ENCODE results near the gene STAT3.
A peak's percentile ranks its signal among the peaks of the same experiment; 100 is the strongest.
"Not testable (repeated sequence)": the region's sequence is repeated elsewhere in the genome, so short reads cannot be mapped to it uniquely, and the experiment has no call there.

STAT3 gene

DNA sequence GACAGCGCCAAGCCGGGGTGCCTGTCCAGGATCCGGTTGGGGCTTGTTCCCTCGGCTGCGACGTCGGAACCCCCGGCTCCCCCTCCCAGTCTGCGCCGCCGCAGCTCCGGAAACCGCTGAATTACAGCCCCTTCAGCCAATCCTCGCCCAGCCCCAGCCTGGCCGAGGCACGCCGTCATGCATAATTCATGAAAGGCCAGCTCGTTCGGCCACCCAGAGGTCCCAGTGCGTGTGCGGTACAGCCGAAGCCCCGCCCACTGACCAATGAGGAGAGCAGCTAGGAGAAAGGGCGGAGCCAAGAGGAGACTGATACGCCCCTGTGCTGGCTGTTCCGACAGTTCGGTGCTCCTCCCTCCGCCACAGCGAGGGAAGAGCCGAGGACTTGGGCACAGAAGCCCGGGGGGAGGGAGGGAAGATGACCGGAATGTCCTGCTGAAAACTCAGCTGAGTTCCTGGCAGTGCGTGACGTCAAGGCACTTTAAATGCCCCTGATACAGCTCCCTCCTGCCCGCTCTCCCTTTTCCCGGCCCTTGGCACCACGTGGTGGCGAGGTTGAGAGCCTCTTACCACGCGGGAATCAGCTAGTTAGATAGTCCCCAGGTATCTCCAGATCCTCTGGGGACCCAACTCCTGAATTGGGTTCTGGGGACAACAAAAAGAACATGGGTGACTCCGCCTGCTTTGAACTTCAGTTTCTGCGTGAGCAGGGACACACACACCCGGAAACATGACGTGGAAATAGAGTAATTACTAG, at the start of gene STAT3:
STAT3 (minus strand) TSS at position 62 of the 754 bp plus-strand sequence. CDS start 39,926 bp downstream, outside the sequence.
- DNase-seq (ENCODE audit: low read depth), result peak; percentile 99

DNA sequence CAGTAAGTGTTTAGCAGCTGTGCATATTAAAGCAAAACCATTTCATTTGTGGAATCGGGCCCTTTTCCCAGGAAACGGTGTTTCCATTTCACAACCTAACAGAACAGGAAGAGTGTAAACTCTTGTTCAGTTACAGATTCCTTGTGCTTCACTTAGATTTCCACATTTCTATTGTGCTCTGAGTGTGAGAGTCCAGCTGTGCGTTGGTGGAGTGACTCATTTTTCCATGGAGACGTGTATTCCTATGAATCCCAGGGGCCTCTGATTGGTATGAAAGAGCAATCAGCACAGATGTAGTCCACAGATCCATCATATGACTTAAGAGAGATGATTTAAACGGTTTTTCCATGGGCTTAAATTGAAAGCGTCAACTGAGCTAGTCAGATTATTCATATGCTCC, 48.1 kb upstream of the STAT3 start:
- DNase-seq (ENCODE audit: low read depth), result peak; percentile 97

DNA sequence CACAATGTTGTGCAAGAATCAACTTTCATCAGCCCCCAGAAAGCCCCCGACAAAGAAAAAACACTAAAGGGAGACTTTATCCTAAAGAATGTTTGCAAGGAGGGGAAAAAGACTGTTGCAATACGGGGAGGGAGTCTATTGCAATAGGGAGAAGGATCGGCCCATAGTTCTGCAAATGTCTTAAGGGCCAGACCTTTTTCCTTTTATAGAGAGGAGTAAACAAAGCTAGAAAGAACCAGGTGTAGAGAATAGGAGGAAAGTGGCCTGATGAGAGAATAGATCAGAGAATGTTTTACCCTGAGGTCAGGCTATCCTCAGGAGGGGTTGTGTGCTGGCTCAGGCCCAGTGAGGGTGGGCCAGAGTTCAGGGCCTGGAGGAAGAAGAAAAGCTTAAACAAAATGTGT, 43.5 kb upstream of the STAT3 start:
- DNase-seq (ENCODE audit: low read depth), result no peak

DNA sequence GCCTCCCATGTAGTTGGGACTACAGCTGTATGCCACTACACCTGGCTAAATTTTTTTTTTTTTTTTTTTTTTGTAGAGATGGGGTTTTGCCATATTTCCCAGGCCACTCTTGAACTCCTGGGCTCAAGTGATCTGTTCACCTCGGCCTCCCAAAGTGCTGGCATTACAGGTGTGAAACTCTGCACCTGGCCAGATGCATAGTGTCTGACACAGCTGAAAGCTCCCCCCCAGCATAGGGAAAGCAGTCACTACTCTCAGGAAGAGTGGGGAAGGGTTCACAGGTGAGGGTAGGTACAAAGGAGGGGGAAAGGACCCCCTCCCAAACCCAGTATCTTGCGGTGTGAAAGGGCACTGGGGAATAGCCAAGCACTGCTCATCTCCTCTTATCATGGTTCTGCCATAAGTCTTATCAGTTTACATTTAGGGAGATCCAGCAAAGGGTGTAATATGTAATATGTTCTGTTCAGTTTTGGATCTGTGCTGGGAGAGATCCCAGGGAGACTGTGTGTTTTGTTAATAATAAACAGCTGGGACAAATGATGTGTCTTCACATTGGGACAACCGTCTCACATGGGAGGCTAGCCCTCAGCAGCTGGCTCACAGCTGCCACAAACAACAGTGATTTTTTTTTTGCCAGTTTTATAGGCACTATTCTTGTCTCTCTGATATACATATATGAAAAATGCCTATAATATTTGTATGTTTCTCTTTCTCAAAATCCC, 41.6 kb upstream of the STAT3 start:
- DNase-seq (ENCODE audit: low read depth), result no peak

DNA sequence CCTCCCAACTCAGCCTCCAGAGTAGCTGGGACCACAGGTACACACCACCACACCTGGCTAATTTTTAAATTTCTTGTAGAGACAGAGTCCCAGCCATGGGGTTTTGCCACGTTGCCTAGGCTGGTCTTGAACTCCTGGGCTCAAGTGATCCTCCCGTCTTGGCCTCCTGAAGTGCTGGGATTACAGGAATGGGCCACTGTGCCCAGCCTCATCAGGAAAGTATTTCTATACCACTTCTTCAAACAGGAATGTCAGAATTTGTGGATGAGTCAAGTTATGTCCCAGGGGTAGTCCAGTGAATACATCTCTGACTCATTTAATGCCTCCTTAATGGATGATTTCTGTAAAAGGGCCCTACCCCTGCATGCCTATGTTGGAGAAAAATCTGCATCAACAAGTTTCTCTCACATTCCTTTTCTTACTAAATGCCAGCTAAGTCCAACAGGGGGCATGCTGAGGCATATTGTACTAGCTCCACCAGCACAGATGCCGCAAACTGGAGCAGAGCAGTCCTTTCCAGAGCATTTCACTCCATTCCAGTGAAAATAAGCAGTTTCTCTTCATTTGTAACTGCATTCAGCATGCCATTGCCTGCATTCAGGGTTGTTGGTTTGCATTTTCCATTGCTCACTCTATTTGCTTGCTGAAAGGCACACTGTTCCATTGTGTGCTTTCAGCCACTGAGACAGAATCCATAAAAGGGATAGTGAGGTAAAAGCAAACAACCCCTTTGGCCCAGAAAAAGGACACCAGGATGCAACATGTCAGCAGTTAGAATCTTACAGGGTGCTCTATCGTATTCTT, 40.1 kb upstream of the STAT3 start:
- peak; percentile 99 for DNase-seq (ENCODE audit: low read depth)

DNA sequence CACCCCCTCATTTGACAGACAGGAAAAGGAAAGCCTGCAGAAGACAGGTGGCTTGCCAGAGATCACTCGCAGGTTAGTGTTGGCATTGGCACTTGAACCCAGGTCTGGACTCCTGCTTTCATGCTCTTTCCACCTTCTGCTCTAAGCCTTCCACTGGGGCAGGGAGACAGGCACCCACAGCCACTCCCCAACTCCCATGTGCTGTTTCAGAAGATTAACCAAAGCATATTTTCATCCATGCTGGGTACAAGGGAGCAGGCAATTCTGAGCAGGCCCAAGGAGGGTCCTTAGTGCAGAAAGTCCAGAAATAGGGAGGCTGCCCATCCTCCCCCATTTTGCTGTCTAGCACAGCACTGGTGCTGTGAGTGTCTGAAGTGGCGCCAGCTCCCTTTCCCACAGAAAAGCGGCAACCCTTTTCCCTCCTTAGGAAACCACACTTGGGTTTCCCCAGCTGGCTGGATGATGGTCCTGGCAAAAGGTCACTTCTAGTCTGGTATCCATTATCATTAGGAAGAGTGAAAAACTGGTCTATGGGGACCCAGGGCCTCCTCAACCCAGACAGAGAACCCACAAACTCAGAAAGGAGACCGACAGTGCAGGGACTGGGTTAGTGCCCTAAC, 36.9 kb upstream of the STAT3 start:
- DNase-seq (ENCODE audit: low read depth), result no peak

DNA sequence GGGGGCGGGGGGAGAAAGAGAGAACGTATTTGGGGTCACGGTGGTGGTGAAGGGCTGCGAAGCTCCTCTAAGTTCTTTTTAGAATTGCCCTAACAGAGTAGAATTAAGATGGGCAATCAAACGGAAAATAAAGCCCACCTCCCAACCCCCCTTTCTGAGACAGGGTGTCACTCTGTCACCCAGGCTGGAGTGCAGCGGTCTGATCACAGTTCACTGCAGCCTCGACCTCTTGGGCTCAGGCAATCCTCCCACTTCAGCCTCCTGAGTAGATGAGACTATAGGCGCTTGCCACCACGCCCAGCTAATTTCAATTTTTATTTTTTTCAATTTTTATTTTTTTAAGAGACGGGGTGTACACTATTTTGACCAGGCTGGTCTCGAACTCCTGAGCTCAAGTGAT, 35.5 kb upstream of the STAT3 start:
- no peak for DNase-seq (ENCODE audit: low read depth)

DNA sequence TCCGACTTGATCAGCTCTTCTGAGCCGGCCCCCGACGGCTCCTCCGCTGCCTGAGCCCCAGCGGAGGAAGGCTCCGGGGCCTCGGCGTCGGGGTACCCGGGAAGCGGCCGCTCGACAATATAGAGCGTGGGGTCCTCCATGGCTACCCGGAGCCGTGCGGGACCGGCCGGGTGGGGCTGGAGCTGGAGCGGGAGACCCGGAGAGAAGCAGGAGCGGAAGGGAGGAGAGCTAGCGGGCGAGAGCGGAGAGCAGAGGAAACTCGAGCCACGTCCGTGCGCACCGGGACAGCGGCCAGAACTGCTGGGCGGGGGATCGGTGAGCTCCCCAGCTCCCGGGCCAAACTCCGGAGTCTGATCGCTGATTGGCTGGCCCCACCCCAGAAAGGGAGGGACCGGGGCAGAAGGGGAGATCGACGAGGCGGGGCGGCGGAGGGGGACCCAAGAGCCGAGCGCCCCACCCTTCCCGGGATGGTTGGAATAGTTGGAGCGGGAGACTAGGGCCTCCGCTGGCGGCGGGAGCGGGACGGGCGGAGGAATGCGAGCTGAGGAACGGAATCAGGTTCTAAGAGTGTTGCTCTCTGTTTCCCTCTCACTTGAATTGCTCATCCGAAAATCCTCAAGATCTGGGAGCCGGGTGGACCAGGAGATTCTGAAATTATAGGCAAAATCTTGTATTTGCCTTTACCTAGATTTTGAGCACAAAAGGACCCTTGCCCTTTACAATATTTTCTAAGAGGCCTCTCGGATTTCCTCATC, 34.9 kb upstream of the STAT3 start, which contains the start of gene CAVIN1:
CAVIN1 (minus strand) TSS at position 299 of the 755 bp plus-strand sequence; CDS start at position 140, 159 bp downstream.
- DNase-seq (ENCODE audit: low read depth), result peak; percentile 94

DNA sequence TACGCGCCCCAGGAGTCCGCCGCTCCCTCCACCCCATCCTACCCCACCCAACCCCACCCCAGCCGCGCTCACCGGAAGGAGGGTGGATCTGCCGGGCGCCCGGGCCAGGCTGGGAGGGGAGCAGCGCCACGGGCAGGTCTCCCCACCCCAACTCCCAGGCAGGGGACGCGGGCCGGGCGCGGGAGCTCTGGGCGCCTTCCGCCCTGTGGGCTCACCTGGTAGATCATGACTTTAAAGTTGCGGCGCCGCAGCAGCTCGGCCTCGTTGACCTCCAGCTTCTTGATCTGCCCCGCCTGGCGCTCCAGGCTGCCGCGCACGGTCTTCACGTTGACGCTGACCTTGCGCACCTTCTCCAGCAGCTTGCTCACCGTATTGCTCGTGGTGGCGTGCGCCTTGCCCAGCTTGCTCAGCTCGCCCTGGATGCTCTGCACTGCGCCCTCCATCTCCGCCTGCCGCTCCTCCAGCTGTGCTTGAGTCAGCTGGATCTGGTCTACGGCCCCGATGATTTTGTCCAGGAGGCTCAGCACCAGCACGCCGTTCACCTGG, 34.2 kb upstream of the STAT3 start:
- DNase-seq (ENCODE audit: low read depth), result no peak

DNA sequence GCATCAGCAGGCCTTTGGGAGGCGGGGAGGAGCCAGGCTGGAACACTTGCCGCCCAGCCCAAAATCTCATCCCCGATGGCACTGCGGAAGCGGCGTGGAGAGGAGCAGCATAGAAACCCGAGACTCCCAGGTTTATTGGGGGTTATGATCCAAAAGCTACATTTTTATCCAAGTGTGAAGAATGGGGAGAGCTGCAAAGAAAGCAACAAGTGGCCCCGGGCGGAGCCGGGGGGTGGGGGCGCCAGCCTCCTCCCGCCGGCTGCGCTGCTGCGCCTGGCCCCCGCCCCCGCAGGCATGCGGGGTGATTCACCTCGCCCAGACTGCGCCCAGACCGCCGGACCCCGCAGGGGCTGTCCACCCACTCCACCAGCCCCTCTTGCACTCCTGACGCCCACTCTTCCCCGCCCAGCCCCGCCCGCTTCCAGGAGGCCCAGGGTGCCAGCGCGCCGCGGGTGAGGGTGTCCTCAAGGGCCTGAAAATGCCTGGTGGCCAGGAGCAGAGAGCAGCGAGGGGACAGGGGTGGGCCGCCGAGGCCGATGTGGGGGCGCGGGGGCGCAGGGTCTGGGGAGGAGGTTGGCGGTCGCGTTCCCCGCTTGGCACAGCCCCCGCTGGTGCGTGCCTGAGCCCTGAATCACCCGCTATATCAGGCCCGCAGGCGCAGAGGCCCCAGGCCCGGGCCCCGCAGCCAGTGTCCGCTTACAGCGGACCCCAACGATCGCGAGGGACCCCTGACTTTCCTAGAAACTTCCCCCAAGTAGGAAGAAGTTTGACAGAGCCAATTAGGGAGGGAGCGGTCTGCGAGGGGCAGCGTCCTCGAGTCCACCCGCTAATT, 33.5 kb upstream of the STAT3 start:
- DNase-seq (ENCODE audit: low read depth), result no peak

DNA sequence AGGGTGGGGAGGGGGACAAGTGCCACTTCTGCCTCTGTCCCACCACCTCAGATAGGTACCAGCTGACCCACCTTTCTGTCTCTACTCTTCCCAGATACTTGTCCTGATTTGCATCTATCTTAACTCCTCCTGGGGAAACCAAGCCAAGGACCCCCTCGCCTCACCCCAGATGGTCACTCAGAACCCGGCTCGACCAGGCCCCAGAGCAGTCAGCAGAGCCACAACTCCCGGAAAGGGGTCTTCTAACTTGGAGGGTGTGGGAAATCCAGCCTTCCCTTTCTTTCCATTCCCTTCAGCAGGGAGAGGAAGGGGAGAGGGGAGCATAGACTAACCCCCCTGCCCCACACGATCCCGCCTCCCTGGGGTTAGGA, 32.9 kb upstream of the STAT3 start:
- DNase-seq (ENCODE audit: low read depth), result no peak

DNA sequence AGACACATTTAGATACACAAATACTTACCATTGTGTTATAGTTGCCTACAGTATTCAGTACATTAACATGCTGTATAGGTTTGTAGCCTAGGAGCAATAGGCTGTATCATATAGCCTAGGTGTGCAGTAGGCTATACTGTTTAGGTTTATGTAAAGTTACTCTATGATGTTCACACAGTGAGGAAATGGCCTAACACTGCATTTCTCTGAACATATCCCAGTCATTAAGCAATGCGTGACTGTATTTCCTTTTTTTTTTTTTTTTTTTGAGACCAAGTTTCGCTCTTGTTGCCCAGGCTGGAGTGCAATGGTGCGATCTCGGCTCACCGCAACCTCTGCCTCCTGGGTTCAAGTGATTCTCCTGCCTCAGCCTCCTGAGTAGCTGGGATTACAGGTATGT, 29.7 kb upstream of the STAT3 start:
- not testable (repeated sequence) for DNase-seq (ENCODE audit: low read depth)

DNA sequence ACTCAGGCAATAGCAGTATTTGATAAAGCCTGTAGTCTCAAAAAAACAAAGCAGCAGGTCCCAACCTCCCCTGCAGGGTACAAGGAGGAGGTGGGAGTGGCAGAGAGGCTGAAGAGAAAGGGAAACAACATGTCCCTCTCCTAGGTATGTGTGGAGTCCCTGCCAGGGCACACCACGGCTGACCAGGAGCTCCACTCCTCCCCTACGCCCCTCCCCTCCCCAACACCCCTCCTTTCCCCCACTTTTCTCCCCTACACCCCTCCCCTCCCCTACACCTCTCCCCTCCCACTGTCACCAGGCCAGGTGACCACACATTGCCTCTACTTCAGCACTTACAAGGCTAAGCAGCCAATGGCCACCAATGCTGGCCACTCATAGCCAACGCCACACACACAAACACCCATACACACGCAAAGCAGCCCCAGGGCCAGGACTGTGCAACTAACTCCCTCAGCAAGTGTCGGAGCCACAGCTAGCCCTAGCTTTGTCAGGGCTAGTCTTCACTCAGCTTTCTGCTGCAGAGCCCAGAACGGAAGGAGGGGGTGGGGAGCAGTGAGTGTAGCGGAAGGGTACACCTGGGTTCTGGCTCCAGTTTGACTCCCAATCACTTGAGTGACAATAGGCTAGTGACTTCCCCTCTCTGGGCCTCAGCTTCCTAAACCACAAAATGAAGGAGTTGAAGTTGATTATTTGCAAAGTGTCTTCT, 26.6 kb upstream of the STAT3 start:
- DNase-seq (ENCODE audit: low read depth), result no peak

DNA sequence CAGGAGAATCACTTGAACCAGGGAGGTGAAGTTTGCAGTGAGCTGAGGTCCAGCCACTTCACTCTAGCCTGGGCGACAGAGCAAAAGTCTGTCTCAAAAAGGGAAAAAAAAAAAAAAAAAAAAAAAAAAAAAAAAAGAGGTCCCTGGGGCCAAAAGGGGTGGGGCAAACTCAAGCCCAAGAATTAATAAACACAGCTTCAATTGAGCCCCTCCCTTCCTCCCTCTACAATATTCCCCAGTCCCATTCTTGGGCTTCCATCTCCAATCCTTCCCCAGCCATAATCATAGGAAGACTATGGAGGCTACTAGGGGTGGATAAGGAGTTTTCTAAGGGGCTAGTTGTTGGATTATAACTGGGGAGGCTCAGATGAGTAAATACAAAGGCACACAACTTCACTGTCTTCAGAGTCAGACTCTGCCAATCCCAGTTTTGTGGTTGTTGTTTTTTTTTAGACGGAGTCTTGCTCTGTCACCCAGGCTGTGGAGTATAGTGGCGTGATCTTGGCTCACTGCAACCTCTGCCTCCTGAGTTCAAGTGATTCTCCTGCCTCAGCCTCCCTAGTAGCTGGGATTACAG, 25.3 kb upstream of the STAT3 start:
- DNase-seq (ENCODE audit: low read depth), result no peak

DNA sequence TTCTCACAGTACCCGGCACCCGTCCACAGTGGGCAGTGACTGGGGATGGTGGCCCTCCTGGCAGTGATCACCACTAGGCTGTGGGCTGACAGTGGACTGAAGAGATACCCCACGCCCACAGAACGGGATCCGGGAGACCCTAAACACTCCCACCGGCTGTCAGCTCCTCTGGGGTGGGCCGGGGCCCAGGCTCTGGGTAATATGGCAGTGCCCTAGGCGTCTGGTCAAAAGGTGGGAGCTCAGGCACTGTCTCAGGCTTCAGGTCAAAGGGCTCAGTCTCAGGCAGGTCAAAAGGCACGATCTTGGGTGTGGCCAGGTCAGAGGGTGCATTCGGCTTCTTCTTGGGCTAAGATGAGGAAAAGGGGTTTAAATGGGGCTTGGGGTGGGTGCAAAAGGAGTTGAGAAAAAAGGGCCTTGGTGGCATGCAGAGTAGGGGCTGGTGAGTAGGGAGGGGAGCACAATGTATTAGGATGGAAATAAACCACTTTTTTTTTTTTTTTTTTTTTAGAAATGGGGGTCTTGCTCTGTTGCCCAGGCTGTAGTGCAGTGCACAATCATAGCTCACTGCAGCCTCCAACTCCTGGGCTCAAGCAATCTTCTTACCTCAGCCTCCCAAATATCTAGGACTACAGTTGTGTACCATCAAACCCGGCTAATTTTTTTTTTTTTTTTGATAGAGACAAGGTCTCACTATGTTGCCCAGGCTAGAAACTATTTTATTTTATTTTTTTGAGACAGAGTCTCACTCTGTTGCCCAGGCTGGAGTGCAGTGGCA, 23.9 kb upstream of the STAT3 start:
- DNase-seq (ENCODE audit: low read depth), result no peak

DNA sequence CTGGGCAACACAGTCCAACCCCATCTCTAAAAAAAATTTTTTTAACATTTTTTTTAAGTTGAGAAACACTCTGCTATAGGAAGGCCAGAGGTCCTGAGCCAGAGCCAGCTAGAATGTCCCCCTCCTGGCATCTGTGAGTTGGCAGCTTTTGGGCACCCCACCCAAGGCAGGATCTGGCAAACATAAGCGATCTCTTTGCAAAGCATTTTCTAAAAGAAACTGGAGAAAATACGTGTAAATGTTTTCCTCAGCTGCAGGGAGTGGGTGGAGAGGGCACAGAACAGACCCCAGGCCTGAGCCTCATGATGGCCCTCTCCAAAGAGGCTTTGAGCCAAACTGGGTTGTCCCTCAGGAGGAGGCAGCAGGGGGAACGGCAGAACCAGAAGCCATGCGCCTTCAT, 23.1 kb upstream of the STAT3 start:
- DNase-seq (ENCODE audit: low read depth), result no peak

DNA sequence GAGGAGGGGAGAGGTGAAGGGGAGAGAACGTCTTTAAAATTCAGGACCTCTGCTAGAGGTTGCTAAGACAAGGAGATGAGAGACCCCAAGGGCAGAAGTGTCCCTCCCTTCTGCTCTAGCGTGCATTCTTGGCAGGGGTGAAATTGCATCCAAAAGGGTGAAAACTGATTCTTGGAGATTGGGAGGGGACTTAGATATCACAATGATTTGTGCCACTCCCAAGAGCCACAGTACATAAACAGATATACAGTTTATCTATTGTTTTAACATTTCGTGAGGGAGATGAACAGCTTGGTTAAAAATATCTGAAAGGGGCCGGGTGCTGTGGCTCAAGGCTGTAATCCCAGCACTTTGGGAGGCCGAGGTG, 22.1 kb upstream of the STAT3 start:
- no peak for DNase-seq (ENCODE audit: low read depth)

DNA sequence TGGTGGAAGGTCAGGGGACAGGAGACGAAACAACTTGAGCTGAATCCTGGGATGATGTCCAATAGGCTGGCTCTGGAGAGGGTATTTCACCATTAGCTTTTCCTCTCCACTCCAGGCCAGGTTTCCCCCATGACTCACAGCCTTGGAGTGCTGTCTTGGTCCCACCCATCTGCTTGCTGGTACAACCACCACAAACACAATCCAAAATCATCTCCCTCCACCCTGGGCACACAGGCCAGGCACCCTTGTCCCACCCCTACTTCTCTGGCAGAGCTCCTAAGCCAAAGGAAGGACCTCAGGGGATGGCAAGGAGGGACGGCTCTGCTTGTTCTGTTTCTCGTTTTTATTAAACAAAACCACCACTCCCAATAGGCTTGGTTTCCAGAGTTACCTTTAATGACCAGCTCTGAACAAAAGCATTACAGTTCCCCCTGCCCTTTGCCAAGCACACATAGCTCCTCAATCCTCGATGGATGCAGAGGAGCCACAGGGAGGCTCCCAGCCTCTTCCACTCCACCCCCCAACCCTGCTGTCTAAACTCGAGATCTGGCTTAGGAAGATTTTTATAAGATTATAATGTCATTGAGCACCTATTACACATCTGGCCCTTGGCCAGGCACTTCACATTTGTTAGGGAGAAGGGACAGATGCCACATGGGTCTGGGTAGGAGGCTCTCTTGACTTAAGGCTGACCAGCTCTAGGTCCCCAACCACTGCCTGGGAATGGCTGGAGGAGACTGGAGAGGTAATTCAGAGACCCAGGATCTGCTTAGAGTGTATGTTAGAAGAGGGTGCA, 21.5 kb upstream of the STAT3 start:
- DNase-seq (ENCODE audit: low read depth), result peak; percentile 84
